Measurements from ENCODE around the gene B3GNT3.
"Not testable (repeated sequence)": the region's sequence is repeated elsewhere in the genome, so short reads cannot be mapped to it uniquely, and the experiment has no call there.

The B3GNT3 gene

GRCh38 chr19:17796838-17797423 is 2.0 kb downstream of the B3GNT3 start:
- no peak for DNase-seq (ENCODE audit: low spot score)

DNA sequence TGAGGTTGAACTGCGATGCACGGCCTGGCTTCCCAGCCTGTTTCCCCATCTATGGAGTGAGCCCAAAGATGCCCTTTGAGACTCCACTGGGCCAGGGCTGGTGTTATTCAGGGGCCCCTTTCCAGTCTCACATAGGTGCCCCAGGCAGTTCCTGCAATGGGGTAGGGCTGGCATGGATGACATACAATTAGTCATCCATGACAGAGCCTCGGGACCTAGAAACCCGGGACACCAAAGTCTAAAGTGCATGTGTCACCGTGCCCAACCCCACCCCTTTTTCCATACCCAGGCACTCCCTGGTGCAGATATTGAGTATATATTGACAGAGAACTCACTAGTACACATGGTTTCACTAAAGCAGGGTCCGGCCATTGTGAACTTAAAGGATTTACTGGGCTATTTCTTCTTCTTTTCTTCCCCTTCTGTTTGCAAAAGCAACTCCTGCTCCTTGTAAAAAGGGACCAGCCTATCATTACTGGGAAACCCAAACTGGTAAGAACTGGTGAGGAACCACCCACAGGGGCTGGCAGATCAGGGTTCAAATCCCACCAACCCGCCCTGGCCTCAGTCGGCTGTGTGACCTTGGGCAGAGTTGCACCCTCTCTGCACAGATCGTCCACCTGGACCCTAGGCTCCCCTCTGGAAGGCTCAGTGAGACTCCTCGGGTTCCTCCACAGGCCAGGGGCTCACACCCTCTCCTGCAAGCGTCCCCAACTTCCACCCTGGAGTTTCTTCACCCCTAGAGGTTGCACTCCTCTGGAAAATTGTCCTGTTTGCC is 2.7 kb downstream of the B3GNT3 start:
- no peak for DNase-seq (ENCODE audit: low spot score)

DNA sequence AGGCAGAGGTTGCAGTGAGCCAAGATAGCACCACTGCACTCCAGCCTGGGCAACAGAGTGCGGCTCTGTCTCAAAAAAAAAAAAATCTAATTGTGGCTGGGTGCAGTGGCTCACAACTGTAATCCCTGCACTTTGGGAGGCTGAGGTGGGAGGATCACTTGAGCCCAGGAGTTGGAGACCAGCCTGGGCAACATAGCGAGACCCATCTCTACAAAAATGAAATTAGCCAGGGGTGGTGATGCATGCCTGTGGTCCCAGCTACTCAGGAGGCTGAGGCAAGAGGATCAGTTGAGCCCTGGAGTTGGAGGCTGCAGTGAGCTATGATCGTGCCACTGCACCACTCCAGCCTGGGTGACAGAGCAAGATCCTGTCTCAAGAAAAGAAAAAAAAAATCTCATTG is 3.7 kb downstream of the B3GNT3 start:
- DNase-seq (ENCODE audit: low spot score) = not testable (repeated sequence)

DNA sequence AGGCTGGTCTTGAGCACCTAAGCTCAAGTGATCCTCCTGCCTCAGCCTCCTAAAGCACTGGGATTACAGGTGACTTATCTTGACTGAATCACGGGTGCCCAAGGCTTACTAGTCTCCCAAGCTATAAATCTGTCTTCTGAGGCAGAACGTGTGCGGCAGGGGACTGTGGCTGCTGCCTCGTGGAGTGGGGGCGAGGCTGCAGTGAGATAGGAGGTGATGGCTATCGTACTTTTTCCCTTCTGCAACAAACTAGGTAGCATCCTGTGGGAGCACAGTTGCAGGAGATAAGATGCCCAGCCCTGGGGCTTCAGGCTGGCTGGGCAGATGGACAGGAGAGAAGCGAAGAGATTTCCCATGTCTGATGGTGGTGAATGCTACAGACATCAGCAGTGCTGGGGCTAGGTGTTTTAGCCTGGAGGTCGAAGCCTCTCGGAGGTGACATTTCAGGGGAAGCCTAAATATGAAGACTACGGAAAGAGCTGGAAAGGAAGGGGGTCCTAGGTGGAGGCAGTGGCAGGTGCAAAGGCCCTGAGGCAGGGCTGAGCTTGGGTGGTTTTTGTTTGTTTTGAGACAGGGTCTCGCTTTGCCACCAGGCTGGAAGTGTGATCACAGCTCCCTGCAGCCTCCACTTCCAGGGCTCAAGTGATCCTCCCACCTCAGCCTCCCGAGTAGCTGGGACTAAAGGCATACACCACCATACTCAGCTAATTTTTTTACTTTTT is 7.4 kb downstream of the B3GNT3 start:
- DNase-seq (ENCODE audit: low spot score) = no peak

DNA sequence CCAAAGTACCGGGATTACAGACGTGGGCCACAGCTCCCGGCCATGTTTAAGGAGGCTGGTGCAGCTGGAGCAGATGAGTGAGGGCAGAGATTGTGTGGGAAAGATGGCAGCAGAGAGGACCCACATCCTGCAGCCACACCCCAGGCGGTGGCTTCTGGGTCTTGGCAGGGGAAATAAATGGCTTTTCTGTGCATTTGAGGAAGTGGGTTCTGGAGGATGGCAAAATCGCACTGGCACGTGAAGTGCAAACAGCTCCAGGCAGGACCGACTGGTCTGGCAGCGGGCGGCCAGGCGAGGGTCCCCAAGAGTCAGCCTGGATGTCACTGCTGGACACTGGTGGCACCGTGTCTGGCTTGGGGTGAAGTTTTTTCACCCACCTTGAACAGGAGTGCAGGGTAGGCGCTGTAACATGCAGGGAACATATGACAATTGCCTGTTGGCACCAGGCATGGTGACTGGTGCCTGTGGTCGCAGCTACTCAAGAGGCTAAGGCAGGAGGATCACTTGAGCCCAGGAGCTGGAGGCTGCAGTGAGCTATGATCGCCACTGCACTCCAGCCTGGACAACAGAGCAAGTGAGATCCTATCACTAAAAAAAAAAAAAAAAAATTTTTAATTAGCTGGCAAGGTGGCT is 8.4 kb downstream of the B3GNT3 start:
- DNase-seq (ENCODE audit: low spot score) = no peak

GRCh38 chr19:17805427-17805826 is 10.5 kb downstream of the B3GNT3 start:
- no peak for DNase-seq (ENCODE audit: low spot score)

DNA sequence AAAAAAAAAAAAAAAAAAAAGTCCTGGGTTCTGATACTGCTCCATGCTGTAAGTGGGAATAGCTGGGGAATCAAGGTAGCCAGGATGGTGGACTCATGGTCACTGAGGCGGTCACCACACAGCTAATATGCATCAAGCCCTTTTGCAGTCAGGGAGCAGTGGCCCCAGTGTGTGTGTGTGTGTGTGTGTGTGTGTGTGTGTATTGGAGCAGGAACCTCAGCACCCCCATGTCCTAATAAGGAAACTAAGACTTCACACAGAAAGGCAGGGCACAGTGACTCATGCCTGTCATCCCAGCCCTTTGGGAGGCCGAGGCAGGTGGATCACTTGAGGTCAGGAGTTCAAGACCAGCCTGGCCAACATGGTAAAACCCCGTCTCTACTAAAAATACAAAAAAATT is 12.0 kb downstream of the B3GNT3 start:
- DNase-seq (ENCODE audit: low spot score) = no peak

- DNase-seq (ENCODE audit: low spot score) = no peak
Observed at GRCh38 chr19:17807731-17808316, 12.9 kb downstream of the B3GNT3 start.

DNA sequence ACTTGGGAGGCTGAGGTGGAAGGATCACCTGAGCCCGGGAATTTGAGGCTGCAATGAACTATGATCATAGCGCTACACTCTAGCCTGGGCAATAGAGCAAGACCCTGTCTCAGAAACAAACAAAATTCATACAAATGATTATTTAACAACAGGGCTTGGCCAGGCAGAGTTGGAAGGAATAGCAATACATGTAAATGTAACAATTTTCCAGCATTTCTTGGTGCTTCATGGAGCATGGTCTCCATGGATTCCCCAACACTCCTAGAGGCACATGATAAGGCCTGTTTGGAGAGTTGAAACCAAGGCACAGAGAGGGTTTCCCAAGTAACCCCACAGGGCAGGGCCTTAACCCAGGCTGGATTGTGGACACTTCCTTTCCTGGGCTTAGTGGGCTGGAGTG is 16.2 kb downstream of the B3GNT3 start:
- no peak for DNase-seq (ENCODE audit: low spot score)

DNA sequence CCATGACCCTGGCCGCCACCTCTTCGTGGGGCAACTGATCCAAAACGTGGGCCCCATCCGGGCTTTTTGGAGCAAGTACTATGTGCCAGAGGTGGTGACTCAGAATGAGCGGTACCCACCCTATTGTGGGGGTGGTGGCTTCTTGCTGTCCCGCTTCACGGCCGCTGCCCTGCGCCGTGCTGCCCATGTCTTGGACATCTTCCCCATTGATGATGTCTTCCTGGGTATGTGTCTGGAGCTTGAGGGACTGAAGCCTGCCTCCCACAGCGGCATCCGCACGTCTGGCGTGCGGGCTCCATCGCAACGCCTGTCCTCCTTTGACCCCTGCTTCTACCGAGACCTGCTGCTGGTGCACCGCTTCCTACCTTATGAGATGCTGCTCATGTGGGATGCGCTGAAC is 16.7 kb downstream of the B3GNT3 start:
- DNase-seq (ENCODE audit: low spot score) = no peak

DNA sequence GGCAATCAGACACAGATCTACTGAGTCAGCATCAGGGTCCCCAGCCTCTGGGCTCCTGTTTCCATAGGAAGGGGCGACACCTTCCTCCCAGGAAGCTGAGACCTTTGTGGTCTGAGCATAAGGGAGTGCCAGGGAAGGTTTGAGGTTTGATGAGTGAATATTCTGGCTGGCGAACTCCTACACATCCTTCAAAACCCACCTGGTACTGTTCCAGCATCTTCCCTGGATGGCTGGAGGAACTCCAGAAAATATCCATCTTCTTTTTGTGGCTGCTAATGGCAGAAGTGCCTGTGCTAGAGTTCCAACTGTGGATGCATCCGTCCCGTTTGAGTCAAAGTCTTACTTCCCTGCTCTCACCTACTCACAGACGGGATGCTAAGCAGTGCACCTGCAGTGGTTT is 17.2 kb downstream of the B3GNT3 start:
- no peak for DNase-seq (ENCODE audit: low spot score)

DNA sequence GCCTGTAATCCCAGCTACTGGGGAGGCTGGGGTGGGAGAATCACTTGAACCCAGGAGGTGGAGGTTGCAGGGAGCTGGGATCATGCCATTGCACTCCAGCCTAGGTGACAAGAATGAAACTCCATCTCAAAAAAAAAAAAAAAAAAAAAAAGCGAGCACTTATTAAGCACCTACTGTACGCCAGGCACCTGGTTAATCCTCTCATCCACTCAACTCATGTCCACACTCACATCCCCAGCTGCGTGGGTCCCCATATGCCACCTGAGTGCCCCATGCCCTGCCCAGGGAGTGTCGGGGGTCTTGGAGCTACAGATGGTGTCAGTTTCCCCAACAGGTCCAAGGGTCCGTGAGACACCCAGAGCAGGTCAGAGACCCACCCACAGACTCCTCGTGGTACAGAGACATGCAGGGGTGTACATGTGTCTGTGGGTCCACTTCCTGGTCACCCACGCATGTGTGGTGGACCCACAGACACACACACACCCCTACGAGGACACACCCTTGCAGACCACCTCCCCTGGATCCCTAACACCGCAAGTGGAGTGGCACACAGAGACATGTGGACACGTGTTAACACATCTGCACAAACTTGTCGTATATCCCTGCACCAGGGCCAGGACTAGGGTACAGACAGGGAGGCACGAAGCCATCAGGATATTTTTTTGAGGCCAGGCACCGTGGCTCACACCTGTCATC is 22.9 kb downstream of the B3GNT3 start:
- DNase-seq (ENCODE audit: low spot score) = no peak

GRCh38 chr19:17821190-17821589 is 26.3 kb downstream of the B3GNT3 start, which contains the start of gene INSL3:
INSL3 (minus strand) TSS chr19:17821519; CDS start chr19:17821506, 13 bp downstream.
- DNase-seq (ENCODE audit: low spot score) = no peak

DNA sequence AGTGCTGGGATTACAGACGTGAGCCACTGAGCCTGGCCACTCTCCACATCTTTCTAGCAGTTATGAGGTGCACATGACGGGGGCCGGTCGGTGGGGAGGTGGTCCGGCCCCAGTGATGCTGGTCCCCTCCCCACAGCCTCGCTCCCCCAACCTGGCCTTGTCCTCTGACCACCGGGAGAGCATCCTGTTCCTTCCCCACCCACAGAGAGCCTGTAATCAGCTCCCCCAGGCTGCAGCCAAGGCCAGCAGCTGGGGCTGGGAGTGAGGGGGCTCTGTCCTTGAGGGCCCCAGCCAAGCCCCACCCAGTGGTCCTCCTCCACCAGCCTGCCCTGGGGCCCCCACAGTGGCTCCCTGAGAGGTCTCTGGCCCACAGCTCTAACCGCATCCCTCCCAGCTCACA is 29.4 kb downstream of the B3GNT3 start:
- DNase-seq (ENCODE audit: low spot score) = no peak

DNA sequence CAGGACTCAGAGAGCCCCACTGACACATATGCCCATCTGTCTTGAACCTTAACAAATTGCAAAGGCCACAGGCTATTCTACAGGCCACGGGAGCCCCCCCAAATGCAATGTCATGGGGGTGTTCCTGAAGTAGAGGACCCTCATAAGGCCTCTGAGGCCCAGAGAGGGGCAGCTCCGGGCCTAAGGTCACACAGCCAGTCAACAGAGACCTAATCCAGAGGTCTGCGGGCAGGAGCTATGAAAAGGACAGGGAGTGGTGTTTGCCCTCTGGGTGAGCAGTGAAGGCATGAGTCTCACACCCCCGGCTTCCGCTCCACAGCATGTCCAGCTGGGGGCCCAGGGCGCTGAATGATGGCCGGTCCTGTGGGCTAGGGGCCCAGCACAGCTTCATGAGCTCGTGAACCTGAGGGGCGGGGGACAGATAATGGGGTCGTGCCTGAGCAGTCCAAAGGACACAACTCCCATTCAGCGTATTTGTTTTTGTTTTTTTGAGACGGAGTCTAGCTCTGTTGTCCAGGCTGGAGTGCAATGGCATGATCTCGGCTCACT is 31.6 kb downstream of the B3GNT3 start:
- DNase-seq (ENCODE audit: low spot score) = no peak

GRCh38 chr19:17829855-17830566 is 35.1 kb downstream of the B3GNT3 start:
- DNase-seq (ENCODE audit: low spot score) = peak; percentile 44

GRCh38 chr19:17830567-17831418 is 35.9 kb downstream of the B3GNT3 start:
- DNase-seq (ENCODE audit: low spot score) = peak; percentile 92

DNA sequence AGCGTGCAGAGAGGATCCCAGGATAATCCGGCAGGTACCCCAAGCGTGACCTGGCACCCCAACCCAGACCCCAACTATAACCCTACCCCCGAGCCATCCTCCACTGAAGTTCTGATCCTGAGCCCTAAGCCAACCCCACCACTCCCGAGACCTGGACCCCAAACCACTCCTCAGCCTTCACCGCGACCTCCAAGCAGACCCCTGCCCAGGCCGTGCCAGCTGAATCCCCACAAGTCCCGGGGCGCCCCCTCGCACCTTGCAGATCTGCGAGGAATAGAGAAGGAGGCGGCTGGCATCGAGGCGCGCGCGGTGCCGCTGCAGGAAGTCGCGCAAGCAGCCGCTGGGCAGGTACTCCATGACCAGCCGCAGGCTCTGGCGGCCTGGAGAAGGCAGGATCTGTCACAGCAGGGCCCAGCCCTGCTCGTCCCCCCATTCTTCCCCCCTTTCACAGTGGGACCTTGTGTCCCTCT is 36.5 kb downstream of the B3GNT3 start:
- DNase-seq (ENCODE audit: low spot score) = no peak

DNA sequence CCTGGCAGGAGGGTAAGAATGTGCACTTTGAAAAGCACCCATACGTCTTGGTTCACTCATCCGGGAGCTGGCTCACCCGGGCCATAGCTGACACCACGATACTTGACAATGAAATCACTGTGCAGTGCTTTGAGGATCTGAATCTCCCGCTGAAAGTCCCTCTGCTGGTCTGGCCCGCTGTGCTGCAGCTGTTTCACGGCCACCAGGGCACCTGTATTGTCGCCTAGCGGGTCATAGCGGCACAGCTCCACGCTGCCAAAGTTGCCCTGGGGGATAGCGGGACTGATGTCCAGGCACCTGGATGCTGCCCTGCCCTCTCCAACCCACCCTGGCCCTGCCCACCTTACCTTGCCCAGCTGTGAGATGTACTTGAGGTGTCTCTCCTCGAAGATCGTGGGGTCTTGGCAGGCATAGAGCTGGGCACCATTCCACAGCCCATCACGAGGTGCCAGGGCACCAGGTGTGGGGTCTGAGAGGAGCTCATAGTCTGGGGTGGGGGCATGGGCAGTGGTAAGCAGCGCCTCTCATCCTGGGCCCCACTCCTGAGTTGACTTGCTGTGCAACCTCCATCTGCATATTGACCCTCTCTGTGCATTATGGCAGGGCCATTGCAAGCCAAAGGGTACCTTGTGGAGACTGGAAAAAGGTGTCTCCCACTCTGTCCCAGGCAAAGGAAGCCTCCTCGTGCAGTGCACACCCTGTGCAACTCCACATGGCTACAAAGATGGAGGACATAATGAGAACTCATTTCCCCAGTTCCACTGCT is 37.7 kb downstream of the B3GNT3 start:
- DNase-seq (ENCODE audit: low spot score) = no peak

All from Ammon's horn (tissue), 1 donor.